BE2C (cell line): ENCODE measurements around the gene SH3TC2.
A peak's percentile ranks its signal among the peaks of the same experiment; 100 is the strongest.

Source experiments
- DNase-seq: peaks from one replicate; pipeline ENCODE4 v3.0.0-alpha.2; 2020
- H3K27me3 ChIP-seq: fragments of 250-450 bp; sonication (Bioruptor Pico); 2 replicates; pipeline ENCODE4 v1.5.1; 2020; ENCODE audit warnings: mild to moderate bottlenecking
- H3K36me3 ChIP-seq: fragments of 250-450 bp; sonication (Bioruptor Pico); 2 replicates; pipeline ENCODE4 v1.5.1; 2020; ENCODE audit warnings: mild to moderate bottlenecking
- H3K4me1 ChIP-seq: fragments of 250-450 bp; sonication (Bioruptor Pico); 2 replicates; pipeline ENCODE4 v1.5.1; 2020
- H3K4me3 ChIP-seq: 2 replicates; pipeline ENCODE4 v1.5.1; 2011; ENCODE audit warnings: low read depth, low read length
- H3K9me3 ChIP-seq: fragments of 250-450 bp; sonication (Bioruptor Pico); 2 replicates; pipeline ENCODE4 v1.5.1; 2020
- CTCF ChIP-seq: IDR thresholded peaks from 2 replicates; pipeline ENCODE4 v1.5.1; 2012; ENCODE audit warnings: mild to moderate bottlenecking, low read depth, low read length

The SH3TC2 gene

GRCh38 chr5:148960070-148960769, 102.6 kb downstream of the SH3TC2 start:
- no peaks in the 10 kb centered on the region for H3K27me3 ChIP-seq
- no peak for DNase-seq
- no peaks in the 10 kb centered on the region for H3K9me3 ChIP-seq
- no peak for TF ChIP-seq CTCF
- no peak overlapping the region for H3K4me3 ChIP-seq
- H3K36me3 ChIP-seq = no peaks in the 10 kb centered on the region
- H3K4me1 ChIP-seq = peaks cover 4% of the 10 kb centered on the region

- no peaks in the 10 kb centered on the region for H3K9me3 ChIP-seq
- H3K4me1 ChIP-seq = peaks cover 11% of the 10 kb centered on the region
- peak; percentile 97 for TF ChIP-seq CTCF
- DNase-seq = peak; percentile 73
- no peak overlapping the region for H3K4me3 ChIP-seq
- H3K27me3 ChIP-seq = no peaks in the 10 kb centered on the region
- no peaks in the 10 kb centered on the region for H3K36me3 ChIP-seq
Measured at GRCh38 chr5:148957591-148958202, 105.2 kb downstream of the SH3TC2 start.

- DNase-seq = no peak
- H3K36me3 ChIP-seq = no peaks in the 10 kb centered on the region
- no peak for TF ChIP-seq CTCF
- H3K9me3 ChIP-seq = no peaks in the 10 kb centered on the region
- H3K4me1 ChIP-seq = peaks cover 16% of the 10 kb centered on the region
- no peaks in the 10 kb centered on the region for H3K27me3 ChIP-seq
- H3K4me3 ChIP-seq = no peak overlapping the region
Measured at GRCh38 chr5:148956477-148957385, 106.1 kb downstream of the SH3TC2 start.
